Stimulated activated CD8-positive, alpha-beta memory T cell treated with anti-CD3 and anti-CD28 coated beads, Interleukin-2, amount 100 ng/mL, for 1 hour (primary cell): ENCODE measurements around the gene PTDSS2.
"Not testable (repeated sequence)": the region's sequence is repeated elsewhere in the genome, so short reads cannot be mapped to it uniquely, and the experiment has no call there.

Source experiments
- DNase-seq, 2 donors: peaks; one replicate each; pipeline ENCODE4 v3.0.0-alpha.2; 2020; ENCODE audit warnings: low read depth in 2 of 2

PTDSS2 gene

DNA sequence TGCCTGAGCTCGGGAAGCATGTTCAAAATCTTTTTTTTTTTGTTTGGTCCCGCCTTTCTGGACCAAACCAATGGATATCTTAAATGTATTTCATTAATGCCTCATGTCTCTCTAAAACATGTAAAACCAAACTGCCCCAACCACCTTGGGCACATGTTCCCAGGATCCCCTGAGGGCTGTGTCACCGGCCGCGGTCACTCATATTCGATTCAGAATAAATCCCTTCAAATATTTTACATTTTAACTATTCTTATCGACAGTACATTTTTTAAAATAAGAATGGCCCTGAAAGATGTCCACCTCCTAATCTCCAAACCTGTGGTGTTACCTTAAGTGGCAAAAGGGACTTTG, 54.9 kb downstream of the PTDSS2 start:
- no peak for DNase-seq

DNA sequence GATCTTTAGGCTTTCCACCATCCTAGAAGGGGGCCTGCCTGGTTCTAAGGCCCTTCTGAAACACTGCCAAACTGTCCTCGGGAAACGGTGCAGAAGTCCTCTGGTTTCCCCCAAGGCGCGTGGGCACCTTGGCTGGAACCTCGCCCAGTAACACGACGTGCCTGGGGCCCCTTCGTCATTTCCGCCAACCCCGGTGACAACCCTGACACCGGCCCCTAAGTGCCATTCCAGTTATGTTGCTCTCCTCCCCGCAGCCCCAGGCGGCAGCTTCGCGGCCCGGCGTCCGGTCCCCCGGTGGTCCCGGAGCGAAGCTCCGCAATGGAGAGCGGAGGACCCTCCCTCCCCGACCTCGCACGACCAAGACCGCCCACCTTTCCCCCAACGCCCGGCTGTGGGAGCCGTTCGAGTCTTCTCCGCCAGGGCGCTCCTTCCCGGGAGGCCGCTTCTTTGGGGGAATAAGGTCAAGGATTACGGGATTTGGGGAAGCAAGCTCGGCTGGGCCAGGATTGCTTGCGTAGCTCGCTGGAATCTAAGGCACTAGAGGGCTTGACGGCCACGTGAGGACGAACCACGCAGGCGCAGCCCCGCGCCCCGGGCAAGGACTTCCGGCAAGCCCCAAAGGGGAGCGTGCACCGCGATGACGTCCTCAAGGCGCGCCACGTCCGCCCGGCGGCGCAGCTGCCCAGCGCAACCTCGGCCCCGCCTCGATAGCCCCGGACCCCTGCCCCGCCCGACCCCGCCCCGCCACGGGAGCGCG, 56.3 kb downstream of the PTDSS2 start:
- peak; percentile 94 to 96 for DNase-seq

DNA sequence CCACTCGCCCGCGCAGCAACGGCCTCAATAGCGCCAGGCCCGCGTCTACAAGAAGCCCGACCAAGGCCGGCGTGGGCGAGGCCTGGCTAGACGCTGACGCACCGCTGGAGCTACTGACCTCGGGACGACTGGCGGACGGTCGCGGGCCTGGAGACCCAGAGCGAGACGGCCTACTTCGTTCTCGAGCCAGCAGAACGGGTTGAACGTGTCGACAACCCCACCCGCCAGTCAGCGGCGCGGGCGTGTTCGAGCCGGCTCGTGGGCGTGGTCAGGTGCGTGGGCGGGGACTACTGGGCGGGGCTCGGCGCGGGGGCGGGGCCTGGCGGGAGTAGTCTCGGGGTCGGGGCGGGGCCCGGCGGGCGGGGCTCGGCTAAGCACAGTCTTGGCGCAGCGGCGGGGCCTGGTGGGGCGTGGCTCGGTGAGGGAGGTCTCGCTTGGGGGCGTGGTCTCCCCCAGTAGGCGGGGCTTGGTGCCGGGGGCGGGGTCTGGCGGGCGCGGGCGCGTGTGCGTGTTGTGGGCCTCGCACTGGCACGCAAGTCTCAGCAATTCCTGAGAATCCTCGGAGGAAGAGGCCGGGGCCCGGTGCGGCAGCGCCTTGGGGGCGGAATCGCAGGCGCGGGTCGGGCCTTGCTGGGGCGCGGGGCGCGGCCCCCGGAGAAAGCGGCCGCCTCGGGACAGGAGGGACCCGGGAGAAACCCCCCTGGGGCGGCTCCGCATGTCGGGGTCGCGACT, 57.1 kb downstream of the PTDSS2 start, which contains the start of gene RNH1:
TSS of gene RNH1 (minus strand) at position 248 of the 732 bp plus-strand sequence. CDS start 5,080 bp downstream, outside the sequence.
- peak; percentile 98 to 100 for DNase-seq

DNA sequence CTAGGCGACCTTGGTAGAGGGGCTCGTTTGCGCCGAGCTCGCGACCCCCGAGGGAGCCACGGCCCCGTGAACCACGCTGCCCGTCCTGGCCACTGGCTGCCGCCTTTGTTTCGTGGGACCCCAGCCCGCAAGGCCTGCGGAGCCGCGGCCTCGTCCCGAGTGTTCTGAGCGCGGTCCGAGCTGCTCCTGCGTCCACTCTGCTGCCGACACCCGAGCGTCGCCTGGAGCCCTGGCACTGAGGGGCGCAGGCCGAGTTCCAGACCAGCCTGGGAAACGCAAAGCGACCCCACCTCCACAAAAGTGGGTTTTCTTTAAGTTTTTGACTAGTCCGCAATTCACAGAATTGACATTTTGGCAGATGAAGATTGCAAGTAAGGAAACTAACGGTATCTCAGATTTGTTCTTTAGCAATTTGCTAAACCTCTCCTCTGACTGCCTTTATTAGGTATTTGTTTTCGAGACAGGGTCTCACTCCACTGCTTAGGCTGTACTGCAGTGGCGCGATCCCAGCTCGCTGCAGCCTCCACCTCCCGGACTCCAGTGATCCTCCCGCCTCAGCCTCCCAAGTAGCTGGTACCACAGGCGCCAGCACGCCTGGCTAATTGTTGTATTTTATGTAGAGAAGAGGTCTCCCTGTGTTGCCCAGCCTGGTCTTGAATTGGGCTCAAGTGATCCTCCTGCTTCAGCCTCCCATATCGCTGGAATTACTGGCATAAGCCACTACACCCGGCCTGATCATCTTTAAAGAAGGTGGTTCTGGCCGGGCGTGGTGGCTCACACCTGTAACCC, 57.8 kb downstream of the PTDSS2 start:
- DNase-seq, result no peak

DNA sequence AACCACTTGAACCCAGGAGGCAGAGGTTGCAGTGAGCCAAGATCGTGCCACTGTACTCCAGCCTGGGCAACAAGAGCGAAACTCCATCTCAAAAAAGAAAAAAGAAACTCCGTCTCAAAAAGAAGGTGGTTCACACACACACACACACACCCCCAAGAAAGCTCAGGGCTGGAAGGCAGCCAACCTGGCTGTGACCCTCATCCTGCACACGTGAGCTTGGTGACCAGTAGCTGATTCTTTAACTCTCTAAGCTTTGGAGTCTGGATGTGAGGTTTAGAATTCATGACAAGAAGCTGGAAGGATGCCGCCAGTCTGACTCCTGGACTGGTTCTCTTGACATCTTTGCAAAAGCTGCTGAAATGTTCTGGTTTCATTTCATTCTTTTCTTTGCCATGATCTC, 58.9 kb downstream of the PTDSS2 start:
- DNase-seq, result no peak

DNA sequence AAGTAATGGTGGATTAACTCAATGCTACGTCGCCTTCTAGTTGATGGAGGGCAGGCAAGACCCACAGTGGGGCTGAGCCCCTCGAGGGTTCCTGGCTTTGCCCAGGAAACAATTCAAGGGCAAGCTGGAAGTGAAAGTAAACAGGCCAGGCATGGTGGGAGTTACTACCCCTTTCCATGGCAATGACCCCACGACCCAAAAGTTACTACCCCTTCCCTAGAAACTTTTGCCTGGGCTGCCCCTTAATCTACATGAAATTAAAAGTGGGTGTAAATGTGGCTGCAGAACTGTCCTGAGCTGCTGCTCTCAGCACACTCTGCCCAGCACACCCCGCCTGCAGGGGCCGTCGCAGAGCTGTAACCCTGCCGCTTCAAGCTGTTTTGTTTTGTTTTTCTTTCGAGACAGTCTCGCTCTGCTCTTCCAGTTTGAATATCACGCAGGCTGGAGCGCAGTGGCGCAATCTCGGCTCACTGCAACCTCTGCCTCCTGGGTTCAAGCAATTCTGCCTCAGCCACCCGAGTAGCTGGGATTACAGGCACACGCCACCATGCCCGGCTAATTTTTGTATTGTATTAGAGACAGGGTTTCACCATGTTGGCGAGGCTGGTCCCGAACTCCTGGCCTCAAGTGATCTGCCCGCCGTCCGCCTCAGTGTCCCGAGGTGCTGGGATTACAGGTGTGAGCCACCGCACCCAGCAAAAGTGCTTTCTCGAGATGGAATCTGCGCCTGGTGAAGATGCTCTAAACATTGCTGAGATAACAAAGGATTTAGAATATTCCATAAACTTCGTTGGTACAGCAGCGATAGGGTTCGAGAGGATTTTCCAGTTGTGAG, 62.9 kb downstream of the PTDSS2 start:
- DNase-seq, result no peak

DNA sequence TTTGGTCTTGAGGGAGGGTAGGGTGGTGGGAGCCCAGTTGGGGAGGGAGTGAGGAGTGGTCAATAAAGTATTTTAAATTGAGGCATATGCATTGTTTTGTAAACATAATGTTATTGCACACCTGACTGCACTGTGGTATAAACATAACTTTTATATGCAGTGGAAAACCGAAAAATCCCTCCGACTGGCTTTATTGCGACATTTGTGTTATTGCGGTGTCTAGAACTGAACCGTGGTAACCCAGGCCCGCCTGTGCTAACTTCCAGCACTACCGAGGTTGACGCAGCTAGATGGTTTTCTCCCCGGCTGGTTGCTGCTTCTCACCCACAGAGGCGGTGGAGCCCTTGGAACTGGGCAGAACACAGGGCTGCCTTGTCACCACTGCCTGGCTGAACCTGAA, 64.5 kb downstream of the PTDSS2 start:
- no peak for DNase-seq

DNA sequence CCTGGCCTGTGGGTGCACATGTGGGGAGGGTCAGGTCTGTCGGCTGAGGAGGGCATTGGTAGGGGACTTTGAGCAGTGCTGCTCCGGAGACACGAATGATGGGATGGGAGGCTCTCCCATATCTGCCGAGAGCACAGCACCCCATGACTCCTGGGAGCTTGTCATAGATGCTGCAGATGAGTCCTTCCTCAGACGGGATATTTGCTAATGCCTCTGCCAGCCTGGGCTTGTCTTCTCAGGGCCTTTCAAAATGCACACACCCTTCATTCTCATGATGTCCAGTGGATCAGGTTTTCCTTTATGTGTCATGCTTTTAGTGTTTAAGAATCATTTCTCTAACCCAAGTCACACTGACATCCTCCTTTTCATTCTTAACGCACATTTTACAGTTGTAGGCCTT, 65.1 kb downstream of the PTDSS2 start:
- DNase-seq, result no peak

DNA sequence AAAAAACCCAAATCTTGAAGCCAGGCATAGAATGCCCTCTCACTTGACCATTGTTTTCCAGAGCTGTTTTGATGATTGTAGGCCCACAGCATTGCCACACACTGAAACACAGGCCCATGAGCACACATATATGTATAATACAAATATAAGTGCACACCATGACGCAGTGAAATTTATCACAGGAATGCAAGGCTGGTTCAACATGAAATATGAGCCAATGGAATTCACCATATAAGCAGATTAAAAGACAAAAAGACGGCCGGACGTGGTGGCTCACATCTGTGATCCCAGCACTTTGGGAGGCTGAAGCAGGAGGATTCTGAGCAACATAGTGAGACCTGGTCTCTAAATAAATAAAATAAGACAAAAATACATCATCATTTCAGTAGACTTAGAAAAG, 66.3 kb downstream of the PTDSS2 start:
- DNase-seq, result no peak

DNA sequence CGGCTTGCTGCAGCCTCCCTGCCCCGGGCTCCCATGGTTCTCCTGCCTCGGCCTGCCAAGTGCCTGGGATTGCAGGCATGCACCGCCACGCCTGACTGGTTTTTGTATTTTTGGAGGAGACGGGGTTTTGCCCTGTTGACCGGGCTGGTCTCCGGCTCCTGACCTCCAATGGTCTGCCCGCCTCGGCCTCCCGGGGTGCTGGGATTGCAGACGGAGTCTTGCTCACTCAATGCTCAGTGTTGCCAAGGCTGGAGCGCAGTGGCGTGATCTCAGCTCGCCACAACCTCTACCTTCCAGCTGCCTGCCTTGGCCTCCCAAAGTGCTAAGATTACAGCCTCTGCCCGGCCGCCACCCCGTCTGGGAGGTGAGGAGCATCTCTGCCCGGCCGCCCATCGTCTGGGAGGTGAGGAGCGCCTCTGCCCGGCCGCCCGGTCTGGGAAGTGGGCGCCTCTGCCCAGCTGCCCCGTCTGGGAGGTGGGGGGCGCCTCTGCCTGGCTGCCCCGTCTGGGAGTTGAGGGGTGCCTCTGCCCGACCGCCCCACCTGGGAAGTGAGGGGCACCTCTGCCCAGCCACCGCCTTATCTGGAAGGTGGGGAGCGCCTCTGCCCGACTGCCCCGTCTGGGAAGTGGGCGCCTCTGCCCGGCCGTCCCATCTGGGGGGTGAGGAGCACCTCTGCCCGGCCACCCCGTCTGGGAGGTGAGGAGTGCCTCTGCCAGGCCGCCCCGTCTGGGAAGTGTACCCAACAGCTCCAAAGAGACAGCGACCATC, 67.0 kb downstream of the PTDSS2 start:
- DNase-seq, result not testable (repeated sequence)

DNA sequence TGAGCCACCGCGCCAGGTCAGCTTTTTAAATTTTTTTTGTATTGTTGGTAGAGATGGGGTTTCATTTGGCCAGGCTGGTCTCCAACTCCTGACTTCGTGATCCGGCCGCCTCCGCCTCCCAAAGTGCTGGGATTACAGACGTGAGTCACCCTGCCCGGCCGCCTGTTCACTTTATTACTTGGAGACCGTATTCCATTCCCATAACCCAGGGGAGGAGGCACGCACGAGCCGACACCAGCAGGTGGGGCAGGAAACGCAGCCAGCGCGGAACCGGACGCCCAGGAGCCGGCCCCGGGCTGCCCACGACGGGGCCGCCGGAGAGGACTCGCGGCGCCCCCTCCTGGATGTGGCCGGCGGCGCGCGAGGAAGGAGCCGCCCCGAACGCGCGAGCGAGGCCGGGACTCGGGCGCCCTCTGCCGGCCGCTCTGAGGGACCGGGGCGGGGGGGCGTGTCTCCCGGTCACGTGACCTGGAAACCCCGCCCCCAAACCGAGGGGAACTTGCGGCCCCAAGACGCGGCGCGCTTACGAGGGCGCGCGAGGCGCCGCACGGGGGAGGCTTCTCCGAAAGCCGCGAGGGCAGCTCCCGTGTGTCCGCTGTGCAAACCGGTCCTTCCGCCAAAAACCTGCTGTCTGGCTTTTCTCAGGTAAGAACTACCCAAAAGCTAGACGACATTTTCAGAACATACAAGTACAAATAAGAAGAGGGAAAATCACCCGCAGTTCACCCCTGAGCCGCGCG, 68.6 kb downstream of the PTDSS2 start:
- peak; percentile 81 to 85 for DNase-seq

DNA sequence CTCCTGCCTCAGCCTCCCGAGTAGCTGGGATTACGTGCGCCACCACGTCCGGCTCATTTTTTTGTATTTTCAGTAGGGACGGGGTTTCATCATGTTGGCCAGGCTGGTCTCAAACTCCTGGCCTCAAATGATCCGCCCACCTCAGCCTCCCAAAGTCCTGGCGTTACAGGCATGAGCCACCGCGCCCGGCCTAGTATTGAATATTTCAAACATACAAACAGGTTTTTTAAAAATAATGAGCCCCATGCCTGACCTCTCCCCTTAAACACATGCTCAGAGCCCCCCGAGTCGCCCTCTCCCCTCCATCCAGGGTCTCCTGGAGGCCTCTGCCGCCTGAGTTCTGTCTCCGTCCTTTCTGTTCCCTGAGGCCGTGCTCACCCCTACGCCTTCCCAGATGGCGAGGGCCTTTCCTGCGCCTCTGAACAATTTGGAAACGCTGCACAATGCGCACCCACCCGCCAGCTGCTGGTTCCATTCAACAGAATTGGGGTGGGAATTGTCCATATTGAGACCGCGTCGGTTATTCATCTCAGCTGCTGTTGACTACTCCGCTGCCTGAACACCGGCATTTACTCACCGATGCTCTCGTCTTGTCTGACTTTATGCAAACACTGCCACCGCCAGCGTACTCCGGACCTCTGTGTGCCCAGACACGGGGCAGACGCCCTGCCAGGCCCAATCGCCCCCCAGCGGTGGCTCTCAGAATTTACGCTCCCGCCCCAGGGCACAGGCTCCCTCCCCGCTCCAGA, 70.5 kb downstream of the PTDSS2 start:
- no peak for DNase-seq

DNA sequence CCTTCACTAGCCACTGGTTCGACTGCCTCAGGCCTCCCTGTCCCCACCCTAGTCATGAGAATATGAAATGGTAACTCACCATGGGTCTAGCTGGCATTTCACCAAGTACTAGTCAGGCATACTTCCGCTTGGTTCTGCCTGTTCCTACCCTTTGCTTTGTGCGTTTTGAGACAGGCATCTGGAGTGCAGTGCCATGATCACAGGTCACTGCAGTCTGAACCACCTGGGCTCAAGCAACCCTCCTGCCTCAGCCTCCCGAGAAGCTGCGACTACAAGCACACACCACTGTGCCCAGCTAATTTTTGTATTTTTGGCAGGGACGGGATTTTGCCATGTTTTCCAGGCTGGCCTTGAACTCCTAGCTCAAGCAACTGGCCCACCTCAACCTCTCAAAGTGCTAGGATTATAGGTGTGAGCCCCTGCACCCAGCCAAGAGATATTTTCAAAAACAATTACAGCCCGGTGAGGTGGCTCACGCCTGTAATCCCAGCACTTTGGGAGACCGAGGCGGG, 71.2 kb downstream of the PTDSS2 start:
- DNase-seq, result no peak

DNA sequence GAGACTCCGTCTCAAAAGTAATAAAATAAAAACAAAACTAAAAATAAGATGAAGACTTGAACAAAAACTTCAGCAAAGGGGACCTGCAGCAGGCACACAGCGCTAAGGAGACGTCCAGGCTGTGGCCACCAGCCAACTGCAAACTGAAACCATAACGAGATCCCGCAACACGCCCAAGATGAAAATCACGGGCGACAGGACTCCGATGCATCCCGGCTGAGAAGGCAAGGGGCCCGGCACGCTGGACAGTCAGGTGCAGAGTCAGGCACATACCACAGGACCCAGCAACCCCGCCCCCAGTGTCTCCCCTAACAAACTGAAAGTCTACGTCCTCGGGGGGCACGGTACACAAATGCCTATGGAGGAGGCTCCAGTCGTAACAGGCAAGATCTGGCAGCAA, 76.1 kb downstream of the PTDSS2 start:
- no peak for DNase-seq

DNA sequence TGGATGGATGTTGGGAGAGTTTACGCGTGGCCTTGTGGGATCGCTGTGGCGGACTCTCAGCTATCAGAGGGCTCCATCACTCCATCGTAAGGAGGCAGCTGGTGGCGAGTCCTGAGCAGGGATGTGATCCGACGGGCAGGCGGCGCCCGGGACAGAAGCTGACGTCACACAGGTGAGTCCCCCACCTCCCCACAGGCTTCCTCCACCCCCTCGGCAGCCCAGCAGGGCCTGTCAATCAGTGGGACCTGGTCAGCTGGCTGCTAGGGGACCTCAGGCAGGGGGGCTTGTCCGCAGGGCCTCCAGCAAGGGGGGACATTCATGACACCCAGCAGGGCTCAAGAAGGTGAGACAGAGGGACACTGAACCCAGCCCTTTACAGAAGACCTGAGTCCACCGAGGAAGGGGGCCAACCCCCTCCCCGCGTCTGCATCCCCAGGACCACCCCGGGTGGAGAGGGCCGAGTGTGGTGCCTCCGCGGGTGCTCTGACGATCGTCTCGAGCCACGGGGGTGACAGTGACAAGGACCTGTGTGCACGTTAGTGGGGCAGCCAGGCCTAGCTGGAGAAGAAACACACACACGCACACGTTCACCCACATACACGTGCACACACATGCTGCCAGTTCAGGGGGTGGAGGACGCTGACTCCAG, 78.2 kb downstream of the PTDSS2 start:
- no peak for DNase-seq

DNA sequence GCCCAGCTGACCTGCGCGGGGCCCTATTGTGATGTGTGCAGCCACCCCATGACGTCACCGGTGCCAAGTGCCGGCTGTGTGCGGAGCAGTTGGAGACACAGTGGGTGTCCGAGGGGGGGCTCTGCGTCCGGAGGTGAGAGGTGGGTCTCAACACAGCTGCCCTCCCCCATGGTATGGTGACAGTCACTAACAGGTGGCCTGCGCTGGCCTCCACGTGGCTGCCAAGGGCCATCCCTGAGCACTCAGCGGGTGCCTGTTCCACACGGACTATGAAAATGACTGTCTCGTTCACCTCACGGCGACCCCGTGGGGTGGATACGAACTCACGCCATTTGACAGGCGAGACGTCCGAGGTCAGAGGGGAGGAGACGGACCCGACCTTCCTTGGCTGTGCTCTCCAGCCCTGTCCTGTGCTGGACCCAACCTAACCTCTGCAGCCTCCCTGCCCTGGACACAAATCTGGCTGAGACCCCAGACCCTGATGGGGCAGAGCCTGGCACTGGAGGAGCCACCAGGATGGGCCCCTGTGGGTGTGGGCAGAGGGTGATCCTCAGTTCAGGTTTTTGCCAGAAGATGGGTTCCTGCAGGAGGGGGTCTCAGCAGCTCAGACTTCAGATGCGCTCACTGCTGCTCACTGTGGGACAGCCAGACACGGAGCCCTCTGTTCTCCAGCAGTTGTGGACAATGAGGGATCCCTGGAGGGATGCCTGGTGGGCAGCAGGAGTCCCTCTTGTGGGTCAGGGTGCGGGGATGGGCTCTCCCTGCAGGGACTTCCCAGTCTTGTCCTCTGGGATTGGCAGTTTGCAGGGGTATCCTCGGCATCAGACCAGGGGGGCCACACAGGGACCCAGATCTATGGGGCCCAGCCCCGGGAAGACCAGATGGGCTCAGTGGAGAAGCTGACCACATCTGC, 79.0 kb downstream of the PTDSS2 start:
- DNase-seq, result no peak

DNA sequence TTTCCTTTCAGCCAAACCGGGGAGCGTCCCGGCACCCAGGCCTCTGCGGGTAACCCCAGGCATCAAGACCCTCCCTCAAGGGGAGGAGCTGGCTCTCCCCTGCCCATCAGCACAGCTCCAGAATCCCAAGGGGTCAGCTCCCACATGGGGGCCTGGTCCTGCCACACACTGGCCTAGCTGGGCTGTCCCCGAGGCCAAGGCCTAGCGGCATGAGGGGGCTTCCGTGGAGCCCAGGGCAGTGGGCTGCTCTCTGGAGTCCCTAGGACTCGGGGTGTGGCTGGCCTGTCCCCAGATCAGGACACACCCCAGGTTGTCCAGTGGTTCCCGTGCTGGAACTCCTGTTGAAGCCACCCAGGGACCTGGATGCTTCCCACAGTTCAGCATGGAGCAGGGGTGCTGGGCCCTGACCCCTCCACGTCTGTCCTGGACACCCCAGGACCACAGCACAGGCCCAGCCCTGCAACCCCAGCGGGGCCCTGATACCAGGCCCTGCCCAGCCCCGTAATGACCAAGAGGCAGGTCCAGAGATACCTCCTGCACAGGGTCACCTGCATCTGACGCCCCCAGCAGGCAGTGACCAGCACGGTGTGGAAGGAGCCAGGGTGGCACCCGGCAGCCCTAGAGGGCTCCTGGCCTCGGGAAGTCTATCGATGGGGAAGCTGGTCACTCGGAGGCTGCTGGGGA, 79.8 kb downstream of the PTDSS2 start:
- DNase-seq, result no peak
